PFSK-1 (cell line): Measurements from ENCODE around the gene CD200.

ENCODE experiments used
- FOXP2 ChIP-seq: optimal IDR thresholded peaks from 2 replicates; pipeline ENCODE3; 2011; ENCODE audit warnings: borderline replicate concordance, control low read depth, inconsistent platforms; ENCODE audit not compliant: insufficient read depth; ENCODE audit errors: extremely low read length, extremely low read depth
- POLR2AphosphoS5 ChIP-seq: IDR thresholded peaks from 2 replicates; pipeline ENCODE4 v1.6.1; 2012; ENCODE audit warnings: low read depth, mild to moderate bottlenecking, control low read depth, low read length, moderate library complexity
- REST ChIP-seq, 2 experiments: IDR thresholded peaks; 2 replicates each; pipeline versions ENCODE4 v1.6.1 to v1.8.0; 2011 to 2012; ENCODE audit warnings: low read depth in 2 of 2, low read length in 2 of 2, control low read depth in 1 of 2, inconsistent platforms in 1 of 2, mild to moderate bottlenecking in 1 of 2, moderate library complexity in 1 of 2; ENCODE audit not compliant: insufficient read depth in 1 of 2
- SIN3A ChIP-seq: IDR thresholded peaks from 2 replicates; pipeline ENCODE4 v1.6.1; 2012; ENCODE audit warnings: mild to moderate bottlenecking, low read length, moderate library complexity, borderline replicate concordance; ENCODE audit not compliant: insufficient read depth
- TAF1 ChIP-seq: IDR thresholded peaks from 2 replicates; pipeline ENCODE4 v1.6.1; 2012; ENCODE audit warnings: low read length, control low read depth, borderline replicate concordance; ENCODE audit not compliant: insufficient read depth

GRCh38 chr3:112353365-112353764 is 20.4 kb downstream of the CD200 start:
- TF ChIP-seq POLR2AphosphoS5 = no peak
- no peak for TF ChIP-seq TAF1
- TF ChIP-seq REST (IDR thresholded peaks at IDR 0.05; ENCODE audit: insufficient read depth in 1 of 2, low read depth in 2 of 2, low read length in 2 of 2) = no peak
- no peak for TF ChIP-seq SIN3A
- no peak for TF ChIP-seq FOXP2
